Stimulated activated CD4-positive, alpha-beta T cell treated with anti-CD3 and anti-CD28 coated beads, Interleukin-1b, Interleukin-23, amount 100 ng/mL, for 4 hours (primary cell): ENCODE data around the gene LLGL2.

ENCODE experiments used
- DNase-seq, 2 donors: peaks; one replicate each; pipeline ENCODE4 v3.0.0-alpha.2; 2020; ENCODE audit warnings: low read depth in 2 of 2

LLGL2 gene

GRCh38 chr17:75490953-75491649 lies 34.4 kb upstream of the LLGL2 start:
- DNase-seq = no peak

GRCh38 chr17:75491680-75492079 lies 33.8 kb upstream of the LLGL2 start:
- DNase-seq = no peak

GRCh38 chr17:75492555-75493168 lies 32.8 kb upstream of the LLGL2 start:
- no peak for DNase-seq

- DNase-seq = no peak
These were observed 31.9 kb upstream of the LLGL2 start for GRCh38 chr17:75493476-75494129.

- DNase-seq = no peak
These were observed 31.1 kb upstream of the LLGL2 start for GRCh38 chr17:75494326-75494877.

- no peak for DNase-seq
These were observed 29.5 kb upstream of the LLGL2 start for GRCh38 chr17:75496005-75496404.

GRCh38 chr17:75498039-75498725 lies 27.3 kb upstream of the LLGL2 start:
- no peak for DNase-seq

- DNase-seq = no peak
These were observed 26.7 kb upstream of the LLGL2 start for GRCh38 chr17:75498726-75499213.

GRCh38 chr17:75499313-75500022 lies 26.0 kb upstream of the LLGL2 start:
- DNase-seq = no peak

- no peak for DNase-seq
These were observed 24.9 kb upstream of the LLGL2 start for GRCh38 chr17:75500419-75501216.

- no peak for DNase-seq
These were observed 24.0 kb upstream of the LLGL2 start for GRCh38 chr17:75501378-75502071.

- no peak for DNase-seq
These were observed 23.3 kb upstream of the LLGL2 start for GRCh38 chr17:75502072-75502720.

GRCh38 chr17:75502721-75503329 lies 22.7 kb upstream of the LLGL2 start:
- no peak for DNase-seq

GRCh38 chr17:75503337-75503950 lies 22.1 kb upstream of the LLGL2 start:
- no peak for DNase-seq

GRCh38 chr17:75503976-75504346 lies 21.5 kb upstream of the LLGL2 start:
- DNase-seq = no peak

GRCh38 chr17:75504347-75505151 lies 20.9 kb upstream of the LLGL2 start:
- DNase-seq = no peak

- no peak for DNase-seq
These were observed 20.4 kb upstream of the LLGL2 start for GRCh38 chr17:75505152-75505409.

- DNase-seq = no peak
These were observed 19.9 kb upstream of the LLGL2 start for GRCh38 chr17:75505640-75506039.
